Kidney epithelial cell (primary cell): ENCODE results near the gene LRWD1. TPM values are rescaled to one million over a fixed set of nuclear protein-coding genes. Genes with fewer than 3 reads are reported as not detected.
"Not testable (repeated sequence)": the region's sequence is repeated elsewhere in the genome, so short reads cannot be mapped to it uniquely, and the experiment has no call there.

Source experiments
- DNase-seq: peaks from one replicate; pipeline ENCODE4 v3.0.0-alpha.2; 2010; ENCODE audit warnings: low read depth
- H3K27me3 ChIP-seq: 2 replicates; pipeline ENCODE4 v1.6.0; 2011; ENCODE audit warnings: low read length; ENCODE audit not compliant: control insufficient read depth, insufficient read depth
- H3K36me3 ChIP-seq: 2 replicates; pipeline ENCODE4 v1.5.1; 2011; ENCODE audit warnings: low read length; ENCODE audit not compliant: control insufficient read depth, insufficient read depth
- H3K4me3 ChIP-seq: 2 replicates; pipeline ENCODE4 v1.5.1; 2011; ENCODE audit warnings: low read depth, mild to moderate bottlenecking, control low read depth, low read length
- total RNA-seq: library from RNA; depleted of rRNA; stranded (reverse); fragments of >200 nt; gene quantifications from 2 replicates; pipeline ENCODE4 v1.2.3, GENCODE V29; 2015
- TF ChIP-seq, protein P1 (sequence below): IDR thresholded peaks from 2 replicates; pipeline ENCODE4 v1.5.1; 2011; ENCODE audit warnings: mild to moderate bottlenecking, moderate library complexity, low read length, control low read depth, inconsistent platforms; ENCODE audit not compliant: insufficient read depth, poor library complexity, severe bottlenecking

LRWD1 gene
- total RNA-seq, 1 donor from 2014 or later, result 38.0 TPM

DNA sequence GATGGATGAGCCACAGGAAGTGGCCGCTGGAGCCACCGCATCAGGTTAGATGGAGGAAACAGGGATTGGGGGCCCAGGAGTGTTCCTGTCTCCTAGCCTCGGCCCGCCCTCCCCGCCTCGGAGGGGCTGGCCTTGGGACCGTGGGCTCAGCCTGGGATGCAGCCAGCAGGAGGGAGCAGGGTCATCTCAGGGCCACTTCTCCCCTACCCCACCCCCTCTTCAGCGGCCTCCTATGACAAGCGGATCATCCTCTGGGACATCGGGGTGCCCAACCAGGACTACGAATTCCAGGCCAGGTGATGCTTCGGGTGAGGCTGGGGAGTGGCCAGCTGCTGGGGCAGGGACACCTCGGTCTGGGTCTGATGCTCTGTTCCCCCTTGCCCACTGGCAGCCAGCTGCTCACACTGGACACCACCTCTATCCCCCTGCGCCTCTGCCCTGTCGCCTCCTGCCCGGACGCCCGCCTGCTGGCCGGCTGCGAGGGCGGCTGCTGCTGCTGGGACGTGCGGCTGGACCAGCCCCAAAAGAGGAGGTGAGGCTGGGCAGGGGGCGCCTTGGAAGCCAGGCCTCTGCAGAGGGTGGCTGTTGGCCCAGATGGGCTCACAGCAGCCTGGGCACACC lies 4.7 kb downstream of the LRWD1 start:
- Histone ChIP-seq H3K36me3 (peaks cover 4% of the 10 kb centered on the region), H3K27me3 (no peaks in the 10 kb centered on the region), H3K4me3 (no peak overlapping the region)
- TF ChIP-seq, protein P1, sequence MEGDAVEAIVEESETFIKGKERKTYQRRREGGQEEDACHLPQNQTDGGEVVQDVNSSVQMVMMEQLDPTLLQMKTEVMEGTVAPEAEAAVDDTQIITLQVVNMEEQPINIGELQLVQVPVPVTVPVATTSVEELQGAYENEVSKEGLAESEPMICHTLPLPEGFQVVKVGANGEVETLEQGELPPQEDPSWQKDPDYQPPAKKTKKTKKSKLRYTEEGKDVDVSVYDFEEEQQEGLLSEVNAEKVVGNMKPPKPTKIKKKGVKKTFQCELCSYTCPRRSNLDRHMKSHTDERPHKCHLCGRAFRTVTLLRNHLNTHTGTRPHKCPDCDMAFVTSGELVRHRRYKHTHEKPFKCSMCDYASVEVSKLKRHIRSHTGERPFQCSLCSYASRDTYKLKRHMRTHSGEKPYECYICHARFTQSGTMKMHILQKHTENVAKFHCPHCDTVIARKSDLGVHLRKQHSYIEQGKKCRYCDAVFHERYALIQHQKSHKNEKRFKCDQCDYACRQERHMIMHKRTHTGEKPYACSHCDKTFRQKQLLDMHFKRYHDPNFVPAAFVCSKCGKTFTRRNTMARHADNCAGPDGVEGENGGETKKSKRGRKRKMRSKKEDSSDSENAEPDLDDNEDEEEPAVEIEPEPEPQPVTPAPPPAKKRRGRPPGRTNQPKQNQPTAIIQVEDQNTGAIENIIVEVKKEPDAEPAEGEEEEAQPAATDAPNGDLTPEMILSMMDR, result no peak
- no peak for DNase-seq

DNA sequence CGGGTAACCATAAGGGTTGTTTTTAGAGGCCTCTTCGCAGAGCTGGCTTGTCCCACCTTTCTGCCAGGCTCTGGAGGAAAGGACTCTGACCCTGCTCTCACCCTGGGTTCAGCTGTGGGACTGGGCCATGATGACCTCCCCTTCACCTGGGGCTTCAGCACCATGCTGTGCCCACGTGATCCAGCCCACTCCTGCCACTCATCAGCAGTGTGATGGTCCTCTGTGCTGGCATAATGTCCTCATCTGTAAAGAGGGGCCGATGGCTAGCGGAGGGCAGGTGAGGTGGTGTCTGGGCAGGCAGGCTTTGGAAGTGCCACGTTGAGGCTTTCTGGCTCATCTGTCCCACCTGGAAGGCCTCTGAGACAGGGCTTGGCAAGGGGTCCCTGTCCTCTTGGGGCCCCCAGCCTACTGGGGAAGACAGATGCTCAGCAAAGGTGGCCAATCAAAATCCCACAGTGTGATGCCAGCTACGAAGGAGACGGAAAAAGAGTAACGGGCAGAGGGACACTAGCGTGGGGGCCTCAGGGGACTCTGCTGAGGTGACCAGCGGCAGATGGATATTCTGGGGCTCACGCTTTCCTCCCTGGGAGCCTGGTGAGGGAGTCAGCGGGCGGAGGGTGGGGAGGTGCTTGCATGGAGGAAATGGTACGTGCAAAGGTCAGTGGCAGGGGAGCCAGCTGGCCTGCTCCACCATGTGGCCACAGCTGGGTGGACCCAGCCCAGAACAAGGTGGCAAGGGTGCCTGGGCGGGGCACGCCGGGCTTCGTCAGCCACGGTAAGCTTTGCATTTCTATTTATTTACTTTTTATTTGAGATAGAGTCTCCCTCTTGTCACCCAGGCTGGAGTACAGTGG lies 5.4 kb downstream of the LRWD1 start:
- no peaks in the 10 kb centered on the region for H3K27me3 ChIP-seq
- no peak for DNase-seq
- no peak overlapping the region for H3K4me3 ChIP-seq
- peaks cover 4% of the 10 kb centered on the region for H3K36me3 ChIP-seq
- TF ChIP-seq, protein P1, result no peak

DNA sequence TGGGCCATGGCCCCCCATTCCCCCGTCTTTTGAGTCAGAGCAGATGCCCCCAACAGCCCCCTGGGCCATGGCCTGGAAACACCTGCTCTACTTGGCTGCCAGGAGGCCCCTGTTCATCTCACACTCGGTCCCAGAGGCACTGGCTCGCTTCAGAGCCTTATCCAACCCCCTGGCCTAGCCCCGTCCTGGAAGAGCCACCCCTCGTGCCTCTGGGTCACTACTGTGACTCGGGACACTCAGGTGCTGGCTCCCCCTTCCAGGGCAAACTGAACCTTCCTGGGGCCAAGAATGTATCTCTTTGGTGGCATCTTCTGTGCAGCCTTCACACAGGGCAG lies 7.0 kb downstream of the LRWD1 start:
- TF ChIP-seq, protein P1, result no peak
- DNase-seq, result no peak
- H3K36me3 ChIP-seq, result peaks cover 2% of the 10 kb centered on the region
- H3K27me3 ChIP-seq, result no peaks in the 10 kb centered on the region
- no peak overlapping the region for H3K4me3 ChIP-seq

DNA sequence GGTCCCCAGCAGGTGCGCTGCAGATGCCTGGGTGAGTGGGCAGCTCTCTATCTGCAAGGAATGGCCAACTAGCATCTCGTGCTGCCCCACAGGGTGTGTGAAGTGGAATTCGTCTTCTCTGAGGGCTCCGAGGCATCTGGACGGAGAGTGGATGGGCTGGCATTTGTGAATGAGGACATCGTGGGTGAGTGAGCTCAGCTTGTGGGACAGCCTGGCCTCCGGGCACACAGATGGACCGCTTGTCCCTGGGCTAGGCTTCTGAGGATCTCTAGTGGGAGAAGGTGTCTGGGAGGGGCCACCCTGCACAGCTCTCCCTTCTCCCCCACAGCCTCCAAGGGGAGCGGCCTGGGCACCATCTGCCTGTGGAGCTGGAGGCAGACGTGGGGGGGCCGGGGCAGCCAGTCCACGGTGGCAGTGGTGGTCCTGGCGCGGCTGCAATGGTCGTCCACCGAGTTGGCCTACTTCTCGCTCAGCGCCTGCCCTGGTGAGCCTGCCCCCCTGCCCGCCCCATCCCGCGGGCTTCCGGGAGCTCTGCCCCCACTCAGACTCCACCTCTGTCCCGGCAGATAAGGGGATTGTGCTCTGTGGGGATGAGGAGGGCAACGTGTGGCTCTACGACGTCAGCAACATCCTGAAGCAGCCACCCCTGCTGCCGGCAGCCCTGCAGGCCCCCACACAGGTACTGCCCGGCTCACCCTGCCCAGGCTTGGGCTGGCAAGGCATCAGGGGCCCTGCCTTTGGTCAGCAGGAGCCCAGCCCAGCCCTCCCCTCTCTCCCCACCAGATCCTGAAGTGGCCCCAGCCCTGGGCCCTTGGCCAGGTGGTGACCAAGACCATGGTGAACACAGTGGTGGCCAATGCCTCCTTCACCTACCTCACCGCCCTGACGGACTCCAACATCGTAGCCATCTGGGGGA lies 7.6 kb downstream of the LRWD1 start:
- Histone ChIP-seq H3K4me3 (no peak overlapping the region), H3K27me3 (no peaks in the 10 kb centered on the region), H3K36me3 (peaks cover 2% of the 10 kb centered on the region)
- TF ChIP-seq, protein P1, result no peak
- DNase-seq, result no peak

DNA sequence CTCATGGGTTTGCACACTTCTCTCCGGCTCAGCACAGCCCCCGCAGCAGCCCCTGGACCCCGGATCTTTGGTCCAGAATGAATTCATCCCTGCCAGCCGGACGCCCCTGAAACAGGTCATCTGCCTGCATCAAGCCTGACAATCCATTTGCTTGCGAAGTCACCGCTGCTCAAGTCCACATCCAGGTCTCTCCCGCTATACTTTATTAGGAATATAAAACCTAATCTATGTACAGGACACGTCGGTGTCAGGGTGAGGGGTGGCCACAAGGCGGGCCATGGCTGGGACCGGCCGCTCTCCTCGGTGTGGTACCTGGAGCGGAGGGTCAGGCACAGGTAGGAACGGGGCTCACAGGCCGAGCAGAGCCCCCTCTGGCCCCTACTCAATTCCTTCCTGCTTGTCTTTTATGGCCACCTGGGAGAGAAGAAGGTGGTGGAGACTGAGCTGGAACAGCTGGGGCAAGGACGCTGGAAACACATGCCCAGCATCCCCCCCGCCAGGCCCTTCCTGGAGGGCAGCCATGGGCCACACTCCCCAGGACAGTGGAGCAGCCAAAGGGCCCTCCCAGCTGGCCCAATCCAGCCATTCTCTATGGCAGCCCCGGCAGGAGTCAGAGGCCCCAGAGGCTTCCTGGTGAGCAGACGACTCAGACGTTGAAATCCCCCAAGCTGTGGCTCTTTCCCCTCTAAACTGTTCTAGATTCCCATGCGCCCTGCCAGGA lies 8.6 kb downstream of the LRWD1 start:
- Histone ChIP-seq H3K27me3 (no peaks in the 10 kb centered on the region), H3K4me3 (no peak overlapping the region), H3K36me3 (peaks cover 2% of the 10 kb centered on the region)
- no peak for DNase-seq
- TF ChIP-seq, protein P1, result no peak

DNA sequence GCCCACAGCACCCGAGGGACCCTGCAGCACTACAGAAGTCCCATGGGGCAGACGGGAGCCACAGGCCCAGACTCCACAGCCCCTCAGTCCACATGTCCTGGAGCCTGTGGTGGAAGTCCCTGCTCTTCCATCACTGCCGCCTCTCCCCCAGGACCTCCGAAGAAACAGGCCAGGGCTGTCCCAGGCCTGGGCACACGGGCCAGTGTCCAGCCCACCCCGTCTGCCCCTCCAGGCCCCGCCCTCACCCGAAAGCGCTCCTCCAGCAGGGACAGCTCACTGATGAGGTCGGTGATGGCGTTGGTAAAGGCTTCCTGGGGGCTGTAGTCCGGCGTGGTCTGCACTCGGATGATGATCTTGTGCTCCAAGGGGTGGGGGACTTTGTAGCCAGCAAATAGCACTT lies 9.3 kb downstream of the LRWD1 start:
- not testable (repeated sequence) for H3K27me3 ChIP-seq, DNase-seq, H3K36me3 ChIP-seq, H3K4me3 ChIP-seq

DNA sequence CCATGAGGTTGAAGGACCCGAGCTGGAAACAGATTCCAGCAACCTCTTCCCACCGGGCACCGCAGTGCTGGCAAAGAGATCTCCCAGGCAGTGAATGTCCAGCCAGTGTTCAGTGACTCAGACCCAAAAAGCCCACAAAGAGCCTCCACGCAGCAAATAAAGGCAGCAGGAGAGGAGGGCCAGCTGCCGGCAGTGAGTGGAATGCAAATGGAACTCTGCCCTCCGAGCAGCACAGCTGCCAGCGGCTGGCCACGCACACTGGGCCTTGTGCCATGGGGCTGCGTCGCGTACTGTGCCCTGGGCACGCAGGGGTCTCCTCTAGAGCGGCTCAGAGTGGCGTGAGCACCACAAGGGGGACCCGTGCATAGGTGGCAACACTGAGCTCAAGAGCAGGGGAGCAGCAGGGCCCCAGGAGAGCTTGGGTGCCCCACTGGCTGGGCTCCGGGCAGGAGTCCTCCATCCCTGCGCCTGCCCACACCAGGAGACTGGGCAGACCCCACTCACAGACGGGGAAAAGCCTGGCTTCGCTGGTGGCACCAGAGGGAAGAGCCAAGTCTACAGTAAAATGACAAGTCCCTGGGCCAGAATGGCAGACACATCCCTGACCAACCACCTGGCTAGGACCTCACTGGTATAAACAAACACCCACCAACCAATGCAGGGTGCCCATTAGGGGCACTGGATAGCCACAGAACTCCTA lies 10.1 kb downstream of the LRWD1 start:
- H3K4me3 ChIP-seq, DNase-seq, H3K27me3 ChIP-seq, H3K36me3 ChIP-seq: not testable (repeated sequence)
